Gastrocnemius medialis (tissue), 4 donors: Measurements from ENCODE around the gene EID2. TPM values are rescaled to one million over a fixed set of nuclear protein-coding genes. Genes with fewer than 3 reads are reported as not detected.

Experiments
- ATAC-seq, 2 donors: fragments of 150-250 bp; one replicate each; pipeline ENCODE4 v1.9.1; 2016
- DNase-seq, 2 donors: peaks; one replicate each; pipeline ENCODE4 v3.0.0-alpha.2; 2019
- H3K27ac ChIP-seq, 4 donors: fragments of 200-600 bp; sonication (generic); 1 replicate in 1 of 4; 2 replicates in 3 of 4; pipeline ENCODE4 v1.5.1; 2016 to 2018; ENCODE audit warnings: mild to moderate bottlenecking in 2 of 4, moderate library complexity in 1 of 4
- H3K27me3 ChIP-seq, 3 donors: fragments of 200-600 bp; sonication (generic) in 2 of 3; 1 replicate in 1 of 3; 2 replicates in 2 of 3; pipeline versions ENCODE4 v1.5.1 to v1.6.0; 2016 to 2019; ENCODE audit warnings: mild to moderate bottlenecking in 1 of 3, moderate library complexity in 1 of 3
- H3K36me3 ChIP-seq, 2 donors: fragments of 200-600 bp; sonication (generic) in 1 of 2; one replicate each; pipeline ENCODE4 v1.5.1; 2017 to 2018
- H3K4me1 ChIP-seq, 2 donors: fragments of 200-600 bp; sonication (generic) in 1 of 2; one replicate each; pipeline ENCODE4 v1.5.1; 2016 to 2017; ENCODE audit warnings: mild to moderate bottlenecking in 2 of 2
- H3K4me3 ChIP-seq, 4 donors: fragments of 200-600 bp; sonication (generic) in 3 of 4; 1 replicate in 1 of 4; 2 replicates in 3 of 4; pipeline ENCODE4 v1.5.1; 2016 to 2019; ENCODE audit warnings: mild to moderate bottlenecking in 2 of 4
- H3K9me3 ChIP-seq, 3 donors: fragments of 200-600 bp; sonication (generic) in 2 of 3; 1 replicate in 1 of 3; 2 replicates in 2 of 3; pipeline ENCODE4 v1.5.1; 2016 to 2019
- POLR2A ChIP-seq, 2 donors: fragments of 450-650 bp; IDR thresholded peaks; one replicate each; pipeline ENCODE4 v1.6.1; 2017; ENCODE audit warnings: antibody characterized with exemption in 2 of 2, mild to moderate bottlenecking in 2 of 2, moderate library complexity in 2 of 2
- in situ Hi-C, 4 donors: fragments of 200-750 bp; cut with MboI; loops; one replicate each; pipeline versions ENCODE4 v1.15.0 to v1.8.0; 2017; ENCODE audit warnings: low sequenced_read_pairs in 4 of 4
- intact Hi-C: fragments of 100-400 bp; cut with DNase I; formaldehyde crosslinking; loops from one replicate; pipeline ENCODE4 v1.15.1; 2023; ENCODE audit warnings: low total_unique reads
- total RNA-seq, 4 donors: library from RNA; depleted of rRNA; stranded (reverse); fragments of >200 nt; gene quantifications; one replicate each; pipeline versions ENCODE4 v1.1.0 to v1.2.3, GENCODE V29; 2016
- TF ChIP-seq, protein P1 (sequence below), 5 experiments: fragments of 450-650 bp in 3 of 5; fragments of 200-600 bp in 2 of 5; sonication (generic) in 2 of 5; IDR thresholded peaks in 4 of 5; conservative IDR thresholded peaks in 1 of 5; 1 replicate in 4 of 5; 2 replicates in 1 of 5; pipeline ENCODE4 v1.5.1; 2016 to 2019; ENCODE audit warnings: antibody characterized with exemption in 5 of 5, mild to moderate bottlenecking in 3 of 5, moderate library complexity in 3 of 5

Gene EID2
- total RNA-seq, 4 donors from 2014 or later = 7.8 to 12.7 (median 9.4) TPM

- in situ Hi-C loops (loop anchor here in 3 of 4 donors (5.0 to 10.0 kb wide), 4 partner anchors 114 to 287 kb away; partner anchors contain the start of gene FBL (in 1 of the 3)), intact Hi-C loops (no loop called here)
- Histone ChIP-seq H3K4me1 (no peaks in the 10 kb centered on the region), H3K27me3 (no peaks in the 10 kb centered on the region), H3K9me3 (no peaks in the 10 kb centered on the region), H3K4me3 (peak overlapping the region in 1 of 4 donors; percentile 26), H3K27ac (peak overlapping the region in 1 of 4 donors; percentile 58), H3K36me3 (no peaks in the 10 kb centered on the region)
- ATAC-seq = peak in 1 of 2 donors; percentile 83
- TF ChIP-seq, protein P1, sequence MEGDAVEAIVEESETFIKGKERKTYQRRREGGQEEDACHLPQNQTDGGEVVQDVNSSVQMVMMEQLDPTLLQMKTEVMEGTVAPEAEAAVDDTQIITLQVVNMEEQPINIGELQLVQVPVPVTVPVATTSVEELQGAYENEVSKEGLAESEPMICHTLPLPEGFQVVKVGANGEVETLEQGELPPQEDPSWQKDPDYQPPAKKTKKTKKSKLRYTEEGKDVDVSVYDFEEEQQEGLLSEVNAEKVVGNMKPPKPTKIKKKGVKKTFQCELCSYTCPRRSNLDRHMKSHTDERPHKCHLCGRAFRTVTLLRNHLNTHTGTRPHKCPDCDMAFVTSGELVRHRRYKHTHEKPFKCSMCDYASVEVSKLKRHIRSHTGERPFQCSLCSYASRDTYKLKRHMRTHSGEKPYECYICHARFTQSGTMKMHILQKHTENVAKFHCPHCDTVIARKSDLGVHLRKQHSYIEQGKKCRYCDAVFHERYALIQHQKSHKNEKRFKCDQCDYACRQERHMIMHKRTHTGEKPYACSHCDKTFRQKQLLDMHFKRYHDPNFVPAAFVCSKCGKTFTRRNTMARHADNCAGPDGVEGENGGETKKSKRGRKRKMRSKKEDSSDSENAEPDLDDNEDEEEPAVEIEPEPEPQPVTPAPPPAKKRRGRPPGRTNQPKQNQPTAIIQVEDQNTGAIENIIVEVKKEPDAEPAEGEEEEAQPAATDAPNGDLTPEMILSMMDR (IDR thresholded peaks at IDR 0.05 in 4 of 5, conservative IDR thresholded peaks at IDR 0.05 in 1 of 5) = no peak
- TF ChIP-seq POLR2A (IDR thresholded peaks at IDR 0.05) = no peak
- no peak for DNase-seq
Measured at GRCh38 chr19:39557811-39558623, 18.1 kb upstream of the EID2 start.

GRCh38 chr19:39555883-39556282, 15.9 kb upstream of the EID2 start:
- TF ChIP-seq, protein P1 (IDR thresholded peaks at IDR 0.05 in 4 of 5, conservative IDR thresholded peaks at IDR 0.05 in 1 of 5) = no peak
- no peak for TF ChIP-seq POLR2A (IDR thresholded peaks at IDR 0.05)
- Histone ChIP-seq H3K4me3 (no peak overlapping the region), H3K27ac (no peak overlapping the region), H3K4me1 (no peaks in the 10 kb centered on the region), H3K9me3 (no peaks in the 10 kb centered on the region), H3K27me3 (no peaks in the 10 kb centered on the region), H3K36me3 (no peaks in the 10 kb centered on the region)
- in situ Hi-C loops = loop anchor here in 3 of 4 donors (5.0 to 10.0 kb wide), 4 partner anchors 116 to 289 kb away; partner anchors contain the start of gene FBL (in 1 of the 3)
- ATAC-seq (no peak), DNase-seq (no peak)
- intact Hi-C loops = no loop called here

DNA sequence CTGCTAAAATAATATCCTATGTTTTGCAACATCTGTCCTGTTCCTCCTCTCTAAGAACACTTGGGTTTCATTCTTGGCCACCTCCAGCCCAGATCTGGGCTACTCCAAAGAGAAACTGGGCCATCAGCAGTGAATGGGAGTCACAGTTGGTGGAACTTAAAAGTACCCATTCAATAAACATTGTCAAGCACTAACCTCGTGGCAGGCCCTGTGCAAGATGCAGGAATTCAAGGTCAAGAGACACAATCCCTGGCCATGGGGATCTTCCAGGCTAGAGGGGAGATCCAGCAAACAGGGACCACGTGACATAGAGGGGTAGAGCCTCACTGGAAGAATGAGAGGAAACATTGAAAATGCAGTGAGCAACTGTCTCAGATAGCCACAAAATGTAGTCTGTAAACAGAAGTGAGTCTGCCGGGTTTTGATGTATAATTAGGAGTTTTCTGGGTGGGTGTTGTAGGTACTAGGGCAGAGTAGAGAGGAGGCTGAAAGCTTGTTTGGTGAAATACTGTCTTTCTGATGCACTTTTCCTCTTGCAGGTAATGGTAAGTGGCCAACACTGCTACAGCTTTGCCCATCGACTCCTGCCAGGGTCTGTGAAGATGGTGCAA, 14.8 kb upstream of the EID2 start:
- Histone ChIP-seq H3K27ac (no peak overlapping the region), H3K36me3 (no peaks in the 10 kb centered on the region), H3K27me3 (no peaks in the 10 kb centered on the region), H3K9me3 (no peaks in the 10 kb centered on the region), H3K4me1 (no peaks in the 10 kb centered on the region), H3K4me3 (no peak overlapping the region)
- no peak for TF ChIP-seq POLR2A (IDR thresholded peaks at IDR 0.05)
- TF ChIP-seq, protein P1 (IDR thresholded peaks at IDR 0.05 in 4 of 5, conservative IDR thresholded peaks at IDR 0.05 in 1 of 5) = no peak
- DNase-seq = no peak
- in situ Hi-C loops (loop anchor here in 3 of 4 donors (5.0 to 10.0 kb wide), 4 partner anchors 117 to 290 kb away; partner anchors contain the start of gene FBL (in 1 of the 3)), intact Hi-C loops (no loop called here)
- no peak for ATAC-seq

DNA sequence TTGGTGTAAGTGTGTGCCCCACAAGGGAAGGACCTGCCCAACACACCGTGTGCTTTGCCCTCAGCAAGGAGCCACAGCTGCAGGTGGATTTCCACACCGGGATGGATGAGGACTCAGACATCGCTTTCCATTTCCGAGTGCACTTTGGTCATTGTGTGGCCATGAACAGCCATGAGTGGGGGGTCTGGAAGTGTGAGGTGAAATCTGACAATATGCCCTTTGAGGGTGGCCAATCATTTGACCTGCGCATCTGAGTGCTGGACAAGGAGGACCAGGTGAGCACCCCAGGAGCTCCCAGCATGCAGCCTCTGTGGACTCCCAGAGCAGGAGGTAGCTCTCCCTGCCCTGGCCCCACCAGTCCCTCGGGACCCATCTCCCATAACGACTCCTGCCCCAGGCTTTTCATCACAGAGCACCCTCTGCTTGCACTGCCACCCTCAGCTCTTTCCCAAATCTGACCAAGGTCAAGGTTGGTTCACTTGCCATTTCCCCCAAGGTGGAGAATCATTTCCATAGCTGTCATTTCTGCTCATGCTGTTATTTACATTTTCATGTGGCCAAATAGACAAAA, 13.2 kb upstream of the EID2 start:
- no peaks in the 10 kb centered on the region for H3K9me3 ChIP-seq
- H3K27ac ChIP-seq = no peak overlapping the region
- no peaks in the 10 kb centered on the region for H3K4me1 ChIP-seq
- DNase-seq (no peak), ATAC-seq (no peak)
- in situ Hi-C loops = loop anchor here in 2 of 4 donors (10.0 kb wide), 3 partner anchors 122 to 292 kb away; partner anchors contain the start of gene FBL (in 1 of the 2)
- H3K4me3 ChIP-seq = no peak overlapping the region
- H3K36me3 ChIP-seq = no peaks in the 10 kb centered on the region
- no peaks in the 10 kb centered on the region for H3K27me3 ChIP-seq
- TF ChIP-seq POLR2A (IDR thresholded peaks at IDR 0.05) = no peak
- TF ChIP-seq, protein P1 (IDR thresholded peaks at IDR 0.05 in 4 of 5, conservative IDR thresholded peaks at IDR 0.05 in 1 of 5) = no peak
- intact Hi-C loops = no loop called here
